ENCODE results near the gene MAGI2. TPM values are rescaled to one million over a fixed set of nuclear protein-coding genes. Genes with fewer than 3 reads are reported as not detected.

MAGI2 gene
- total and polyA plus RNA-seq, 2 of the 13 experiments (the other 11 are each of a cell fraction or from before 2014, with no cell fraction given) = 1.5 to 3.8 TPM

- H3K36me3 ChIP-seq (replicated peaks in 1 of 2; ENCODE audit: control insufficient read depth in 1 of 2, insufficient read depth in 2 of 2, low read length in 2 of 2) = no peaks in the 10 kb centered on the region
- WGBS (ENCODE audit: low lambda C conversion rate) = 15% methylated on average over 3 of the region's 3 CpGs
- DNase-seq (ENCODE audit: low spot score) (no peak), FAIRE-seq (no peak), ATAC-seq (no peak)
- H3K27ac ChIP-seq (ENCODE audit: extremely low read length, insufficient read depth, low read length) = no peak overlapping the region
- no peaks in the 10 kb centered on the region for H3K4me1 ChIP-seq (ENCODE audit: insufficient read depth, low read length)
- TF ChIP-seq ZNF724P (CRISPR knock-in tag; IDR thresholded peaks at IDR 0.05; ENCODE audit: borderline replicate concordance) (no peak), ARNT2 (CRISPR knock-in tag; IDR thresholded peaks at IDR 0.05; ENCODE audit: low read depth) (no peak), CSRNP2 (CRISPR knock-in tag; conservative IDR thresholded peaks at IDR 0.05; ENCODE audit: low read depth) (no peak), SSRP1 (CRISPR knock-in tag; IDR thresholded peaks at IDR 0.05) (no peak), MAFF (IDR thresholded peaks at IDR 0.05; ENCODE audit: low read depth, low read length) (no peak), ZNF639 (CRISPR knock-in tag; conservative IDR thresholded peaks at IDR 0.05) (no peak), TCF7L2 (IDR thresholded peaks at IDR 0.05; ENCODE audit: low read depth, low read length) (no peak), MIER2 (CRISPR knock-in tag; IDR thresholded peaks at IDR 0.05) (no peak), ZSCAN22 (CRISPR knock-in tag; IDR thresholded peaks at IDR 0.05) (no peak), ZNF883 (CRISPR knock-in tag; IDR thresholded peaks at IDR 0.05; ENCODE audit: not compliant biosample characterization) (no peak), ADNP (CRISPR knock-in tag; IDR thresholded peaks at IDR 0.05) (no peak), BRCA1 (CRISPR knock-in tag; IDR thresholded peaks at IDR 0.05) (no peak), TARDBP (CRISPR knock-in tag; IDR thresholded peaks at IDR 0.05) (no peak), PAX8 (CRISPR knock-in tag; IDR thresholded peaks at IDR 0.05; ENCODE audit: borderline replicate concordance) (no peak), CAMTA2 (CRISPR knock-in tag; IDR thresholded peaks at IDR 0.05; ENCODE audit: borderline replicate concordance) (no peak)
- CTCF ChIA-PET (ENCODE audit: low intra/inter-chr PET ratio, low total read pairs) = no interaction called here
- no peaks in the 10 kb centered on the region for H3K79me2 ChIP-seq (ENCODE audit: insufficient read depth, low read length)
- H2AFZ ChIP-seq (ENCODE audit: low read length) = no peak overlapping the region
- BruUV-seq (replicated peaks) = no TSS peak
- POLR2A ChIA-PET = no interaction called here
- in situ Hi-C loops (cut with HindIII; ENCODE audit: extremely low pct_ligation_motif_present, low pct_unique_long_range_greater_than_20kb) = no loop called here
- H3K4me2 ChIP-seq (ENCODE audit: low read depth, low read length) = no peak overlapping the region
- no peaks in the 10 kb centered on the region for H3K9me3 ChIP-seq (ENCODE audit: low read length)
- H3K9ac ChIP-seq (ENCODE audit: insufficient read depth, low read depth, low read length) = no peak overlapping the region
- no peak overlapping the region for H3K4me3 ChIP-seq (replicated peaks in 1 of 3; ENCODE audit: insufficient read depth in 1 of 3, low read depth in 2 of 3, low read length in 3 of 3)
- intact Hi-C loops (cut with micrococcal nuclease; ENCODE audit: unreplicated experiment) = no loop called here
- H4K20me1 ChIP-seq (ENCODE audit: insufficient read depth, low read length) = no peaks in the 10 kb centered on the region
- H3K27me3 ChIP-seq (ENCODE audit: control insufficient read depth in 1 of 2, insufficient read depth in 2 of 2, low read length in 2 of 2) = no peaks in the 10 kb centered on the region
These were observed 1198.8 kb downstream of the MAGI2 start for GRCh38 chr7:78254726-78255055.
